B cell (primary cell): Measurements from ENCODE around the gene SYT2. TPM values are rescaled to one million over a fixed set of nuclear protein-coding genes. Genes with fewer than 3 reads are reported as not detected.

Experiments
- ATAC-seq: fragments of 200-7000 bp; cut with Tn5 transposase; one replicate; pipeline ENCODE4 v1.10.0; 2021; ENCODE audit warnings: low read depth, mild to moderate bottlenecking, moderate number of reproducible peaks, moderate library complexity
- CTCF ChIA-PET: fragments of 350-600 bp; sonication (Branson Sonifier 250); formaldehyde crosslinking; loops from one replicate; lab custom pipeline; 2021; ENCODE audit warnings: antibody characterized with exemption, inconsistent platforms; lab: Charles Lee
- POLR2A ChIA-PET: fragments of 350-600 bp; sonication (Branson Sonifier 250); formaldehyde crosslinking; loops from one replicate; lab custom pipeline; 2021; ENCODE audit warnings: antibody characterized with exemption; lab: Charles Lee
- DNase-seq: peaks from one replicate; pipeline ENCODE4 v3.0.0; 2013
- H2AFZ ChIP-seq: 2 replicates; pipeline ENCODE4 v1.6.1; 2012; ENCODE audit warnings: mild to moderate bottlenecking, low read depth, low read length; ENCODE audit not compliant: insufficient read depth, poor library complexity, severe bottlenecking
- H3K27ac ChIP-seq, 2 donors: 1 replicate in 1 of 2; 2 replicates in 1 of 2; pipeline ENCODE4 v1.5.1; 2012 to 2013; ENCODE audit warnings: low read length in 2 of 2, mild to moderate bottlenecking in 2 of 2, moderate library complexity in 1 of 2
- H3K27me3 ChIP-seq, 4 experiments: fragments of 200-600 bp in 1 of 4; sonication (generic) in 1 of 4; replicated peaks in 1 of 4; 1 replicate in 2 of 4; 2 replicates in 2 of 4; pipeline versions ENCODE4 v1.6.1 to v1.7.0; 2013 to 2016; ENCODE audit warnings: low read length in 3 of 4, mild to moderate bottlenecking in 2 of 4, mixed read lengths in 1 of 4, moderate library complexity in 1 of 4; ENCODE audit not compliant: insufficient read depth in 4 of 4, control insufficient read depth in 3 of 4; ENCODE audit errors: control extremely low read depth in 1 of 4
- H3K36me3 ChIP-seq, 2 experiments: replicated peaks in 1 of 2; 1 replicate in 1 of 2; 2 replicates in 1 of 2; pipeline versions ENCODE4 v1.6.1 to v1.7.1; 2013; ENCODE audit warnings: low read length in 1 of 2; ENCODE audit not compliant: insufficient read depth in 2 of 2, control insufficient read depth in 1 of 2; ENCODE audit errors: control extremely low read depth in 1 of 2, extremely low read depth in 1 of 2
- H3K4me1 ChIP-seq, 2 donors: fragments of 200-600 bp in 1 of 2; sonication (generic) in 1 of 2; 1 replicate in 1 of 2; 2 replicates in 1 of 2; pipeline versions ENCODE4 v1.5.1 to v1.6.1; 2013 to 2017; ENCODE audit warnings: low read length in 2 of 2; ENCODE audit not compliant: control insufficient read depth in 2 of 2, insufficient read depth in 2 of 2
- H3K4me2 ChIP-seq: replicated peaks from 2 replicates; pipeline ENCODE3; 2012; ENCODE audit warnings: mild to moderate bottlenecking, low read depth, low read length; ENCODE audit not compliant: poor library complexity, severe bottlenecking
- H3K4me3 ChIP-seq, 5 experiments: fragments of 200-600 bp in 1 of 5; sonication (generic) in 1 of 5; 1 replicate in 3 of 5; 2 replicates in 2 of 5; pipeline versions ENCODE4 v1.5.1 to v1.7.0; 2011 to 2016; ENCODE audit warnings: low read length in 4 of 5, mild to moderate bottlenecking in 4 of 5, low read depth in 2 of 5, control low read depth in 1 of 5, moderate library complexity in 1 of 5; ENCODE audit not compliant: insufficient read depth in 1 of 5; ENCODE audit errors: control extremely low read depth in 1 of 5, extremely low read depth in 1 of 5
- H3K79me2 ChIP-seq: fragments of 200-600 bp; sonication (generic); one replicate; pipeline ENCODE4 v1.6.0; 2016; ENCODE audit warnings: low read length; ENCODE audit not compliant: control insufficient read depth, insufficient read depth
- H3K9ac ChIP-seq: fragments of 200-600 bp; sonication (generic); 2 replicates; pipeline ENCODE4 v1.6.1; 2017; ENCODE audit warnings: mild to moderate bottlenecking, low read length, moderate library complexity
- H3K9me3 ChIP-seq, 3 donors: one replicate each; pipeline versions ENCODE4 v1.6.1 to v1.7.1; 2013; ENCODE audit warnings: low read length in 2 of 3; ENCODE audit not compliant: control insufficient read depth in 2 of 3, insufficient read depth in 1 of 3; ENCODE audit errors: control extremely low read depth in 1 of 3
- H4K20me1 ChIP-seq: 2 replicates; pipeline ENCODE4 v1.6.0; 2012; ENCODE audit warnings: mild to moderate bottlenecking, low read length; ENCODE audit not compliant: insufficient read depth, control insufficient read depth, poor library complexity, severe bottlenecking
- H3K27ac Mint-ChIP-seq: one replicate; pipeline ENCODE4 v1.8.0; 2021; ENCODE audit warnings: mixed read lengths
- H3K27me3 Mint-ChIP-seq: one replicate; pipeline ENCODE4 v1.8.0; 2021; ENCODE audit warnings: mixed read lengths
- H3K4me1 Mint-ChIP-seq: one replicate; pipeline ENCODE4 v1.8.0; 2021; ENCODE audit warnings: mixed read lengths
- H3K4me3 Mint-ChIP-seq: one replicate; pipeline ENCODE4 v1.8.0; 2021; ENCODE audit warnings: mixed read lengths
- H3K9me3 Mint-ChIP-seq: one replicate; pipeline ENCODE4 v1.8.0; 2022; ENCODE audit warnings: mixed read lengths; ENCODE audit not compliant: insufficient read depth
- EZH2 ChIP-seq: IDR thresholded peaks from 2 replicates; pipeline ENCODE4 v1.6.1; 2012; ENCODE audit warnings: borderline replicate concordance, low read depth, mild to moderate bottlenecking, moderate library complexity, low read length; ENCODE audit not compliant: insufficient read depth, poor library complexity, severe bottlenecking
- WGBS: methylation state at CpG from one replicate; pipeline ENCODE4 v1.1.5; 2013; ENCODE audit warnings: missing lambda C conversion rate; ENCODE audit not compliant: insufficient coverage; 5-methylcytosine and 5-hydroxymethylcytosine counted together
- intact Hi-C: fragments of 100-400 bp; cut with micrococcal nuclease; formaldehyde crosslinking; loops from one replicate; pipeline ENCODE4 v1.10.0; 2022
- polyA plus RNA-seq: library from polyadenylated mRNA; depleted of rRNA; stranded (reverse); fragments of >200 nt; gene quantifications from 2 replicates; pipeline ENCODE4 v1.2.3, GENCODE V29; 2012
- total RNA-seq, 2 donors: library from RNA; stranded (reverse); fragments of 120-200 nt in 1 of 2; gene quantifications; 1 replicate in 1 of 2; 2 replicates in 1 of 2; pipeline versions ENCODE4 v1.2.3 to v1.2.4, GENCODE V29; 2013 to 2022
- TF ChIP-seq, protein P1 (sequence below): fragments of 200-600 bp; IDR thresholded peaks from one replicate; pipeline ENCODE4 v1.8.0; 2022; ENCODE audit warnings: antibody characterized with exemption, mild to moderate bottlenecking

Gene SYT2
- total and polyA plus RNA-seq, 2 donors (not counting 1 experiment from before 2014, with no cell fraction given): not detected

DNA sequence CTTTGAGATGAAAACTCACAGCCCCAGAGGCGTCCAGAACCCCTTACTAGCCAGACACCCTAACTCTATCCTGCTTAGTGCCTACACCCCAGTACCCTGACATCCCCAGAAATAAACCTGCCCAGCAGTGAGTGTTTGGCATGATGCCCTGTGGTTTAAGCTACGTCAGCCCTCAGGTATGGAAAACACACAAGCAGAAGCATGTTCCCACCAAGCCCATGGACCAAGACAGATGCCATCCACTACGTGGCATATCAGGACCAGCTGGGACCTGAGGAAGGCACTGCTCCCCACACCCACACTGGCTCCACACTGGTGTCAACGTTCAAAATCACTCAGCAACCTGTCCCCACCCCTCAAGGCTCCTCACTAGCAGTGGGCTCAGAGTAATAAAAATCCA lies 116.4 kb downstream of the SYT2 start:
- ChIA-PET POLR2A (no interaction called here), CTCF (no interaction called here)
- Histone ChIP-seq H3K9ac (no peak overlapping the region), H3K4me2 (no peak overlapping the region), H3K9me3 (no peaks in the 10 kb centered on the region), H3K27me3 (no peaks in the 10 kb centered on the region), H4K20me1 (no peaks in the 10 kb centered on the region), H3K36me3 (no peaks in the 10 kb centered on the region), H3K27ac (no peak overlapping the region), H3K4me3 (no peak overlapping the region), H2AFZ (no peak overlapping the region), H3K4me1 (peaks cover 14 to 23% of the 10 kb centered on the region in 2 donors), H3K79me2 (no peaks in the 10 kb centered on the region)
- no peaks in the 10 kb centered on the region for H3K27me3 Mint-ChIP-seq
- ATAC-seq (no peak), DNase-seq (no peak)
- no peak overlapping the region for H3K27ac Mint-ChIP-seq
- 82% methylated on average over 4 of the region's 4 CpGs for WGBS
- H3K4me1 Mint-ChIP-seq: peaks cover 31% of the 10 kb centered on the region
- intact Hi-C loops: no loop called here
- no peaks in the 10 kb centered on the region for H3K9me3 Mint-ChIP-seq
- H3K4me3 Mint-ChIP-seq: no peak overlapping the region
- TF ChIP-seq, protein P1, sequence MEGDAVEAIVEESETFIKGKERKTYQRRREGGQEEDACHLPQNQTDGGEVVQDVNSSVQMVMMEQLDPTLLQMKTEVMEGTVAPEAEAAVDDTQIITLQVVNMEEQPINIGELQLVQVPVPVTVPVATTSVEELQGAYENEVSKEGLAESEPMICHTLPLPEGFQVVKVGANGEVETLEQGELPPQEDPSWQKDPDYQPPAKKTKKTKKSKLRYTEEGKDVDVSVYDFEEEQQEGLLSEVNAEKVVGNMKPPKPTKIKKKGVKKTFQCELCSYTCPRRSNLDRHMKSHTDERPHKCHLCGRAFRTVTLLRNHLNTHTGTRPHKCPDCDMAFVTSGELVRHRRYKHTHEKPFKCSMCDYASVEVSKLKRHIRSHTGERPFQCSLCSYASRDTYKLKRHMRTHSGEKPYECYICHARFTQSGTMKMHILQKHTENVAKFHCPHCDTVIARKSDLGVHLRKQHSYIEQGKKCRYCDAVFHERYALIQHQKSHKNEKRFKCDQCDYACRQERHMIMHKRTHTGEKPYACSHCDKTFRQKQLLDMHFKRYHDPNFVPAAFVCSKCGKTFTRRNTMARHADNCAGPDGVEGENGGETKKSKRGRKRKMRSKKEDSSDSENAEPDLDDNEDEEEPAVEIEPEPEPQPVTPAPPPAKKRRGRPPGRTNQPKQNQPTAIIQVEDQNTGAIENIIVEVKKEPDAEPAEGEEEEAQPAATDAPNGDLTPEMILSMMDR: no peak
- TF ChIP-seq EZH2: no peak

- WGBS: 100% methylated on average over 5 of the region's 7 CpGs
- Mint-ChIP-seq H3K27ac (no peak overlapping the region), H3K9me3 (no peaks in the 10 kb centered on the region), H3K4me3 (no peak overlapping the region), H3K27me3 (no peaks in the 10 kb centered on the region), H3K4me1 (peaks cover 32% of the 10 kb centered on the region)
- ChIA-PET CTCF (no interaction called here), POLR2A (no interaction called here)
- Histone ChIP-seq H3K36me3 (no peaks in the 10 kb centered on the region), H3K27ac (no peak overlapping the region), H3K27me3 (no peaks in the 10 kb centered on the region), H3K9me3 (no peaks in the 10 kb centered on the region), H2AFZ (no peak overlapping the region), H3K4me2 (no peak overlapping the region), H3K4me1 (peaks cover 10 to 19% of the 10 kb centered on the region in 2 donors), H3K4me3 (no peak overlapping the region), H3K79me2 (no peaks in the 10 kb centered on the region), H4K20me1 (no peaks in the 10 kb centered on the region), H3K9ac (no peak overlapping the region)
- TF ChIP-seq, protein P1: no peak
- no peak for TF ChIP-seq EZH2
- intact Hi-C loops: no loop called here
- ATAC-seq (no peak), DNase-seq (no peak)
Observed at GRCh38 chr1:202592146-202592545, 118.1 kb downstream of the SYT2 start.
